WERI-Rb-1 (cell line): ENCODE measurements around the gene LAIR1.
"Not testable (repeated sequence)": the region's sequence is repeated elsewhere in the genome, so short reads cannot be mapped to it uniquely, and the experiment has no call there.

Source experiments
- DNase-seq: peaks from one replicate; pipeline ENCODE4 v3.0.0-alpha.2; 2020
- H3K27ac ChIP-seq: fragments of 250-450 bp; sonication (Bioruptor Pico); 2 replicates; pipeline ENCODE4 v1.5.1; 2020; ENCODE audit warnings: mild to moderate bottlenecking, moderate library complexity
- H3K27me3 ChIP-seq: fragments of 250-450 bp; sonication (Bioruptor Pico); 2 replicates; pipeline ENCODE4 v1.5.1; 2021; ENCODE audit warnings: mild to moderate bottlenecking, low read depth, moderate library complexity; ENCODE audit not compliant: insufficient read depth, severe bottlenecking
- H3K36me3 ChIP-seq: fragments of 250-450 bp; sonication (Bioruptor Pico); 2 replicates; pipeline ENCODE4 v1.5.1; 2020; ENCODE audit warnings: mild to moderate bottlenecking, moderate library complexity
- H3K4me3 ChIP-seq: 2 replicates; pipeline ENCODE4 v1.5.1; 2011; ENCODE audit warnings: low read depth, mild to moderate bottlenecking, control low read depth, low read length
- H3K9me3 ChIP-seq: fragments of 250-450 bp; sonication (Bioruptor Pico); 2 replicates; pipeline ENCODE4 v1.5.1; 2021; ENCODE audit warnings: mild to moderate bottlenecking, moderate library complexity; ENCODE audit not compliant: severe bottlenecking
- CTCF ChIP-seq: IDR thresholded peaks from 2 replicates; pipeline ENCODE4 v1.5.1; 2011; ENCODE audit warnings: low read depth, mild to moderate bottlenecking, control low read depth, inconsistent platforms, low read length

LAIR1 gene

GRCh38 chr19:54373781-54374631 is 9.3 kb upstream of the LAIR1 start:
- TF ChIP-seq CTCF, result no peak
- no peak for DNase-seq
- Histone ChIP-seq H3K27me3 (peaks cover 68% of the 10 kb centered on the region), H3K4me3 (no peak overlapping the region), H3K9me3 (peaks cover 5% of the 10 kb centered on the region), H3K36me3 (no peaks in the 10 kb centered on the region), H3K27ac (no peak overlapping the region)

- H3K27me3 ChIP-seq, result peaks cover 66% of the 10 kb centered on the region
- H3K9me3 ChIP-seq, H3K4me3 ChIP-seq, H3K36me3 ChIP-seq, DNase-seq, H3K27ac ChIP-seq: not testable (repeated sequence)
Measured at GRCh38 chr19:54371453-54371852, 6.7 kb upstream of the LAIR1 start.

GRCh38 chr19:54370434-54370796 is 5.7 kb upstream of the LAIR1 start:
- H3K27ac ChIP-seq, H3K4me3 ChIP-seq, H3K9me3 ChIP-seq, DNase-seq, H3K36me3 ChIP-seq: not testable (repeated sequence)
- peaks cover 66% of the 10 kb centered on the region for H3K27me3 ChIP-seq

GRCh38 chr19:54369688-54370433 is 5.1 kb upstream of the LAIR1 start:
- H3K27ac ChIP-seq, H3K4me3 ChIP-seq, DNase-seq, H3K9me3 ChIP-seq, H3K36me3 ChIP-seq: not testable (repeated sequence)
- H3K27me3 ChIP-seq, result peaks cover 70% of the 10 kb centered on the region

GRCh38 chr19:54369082-54369687 is 4.5 kb upstream of the LAIR1 start:
- peaks cover 5% of the 10 kb centered on the region for H3K9me3 ChIP-seq
- H3K36me3 ChIP-seq, result no peaks in the 10 kb centered on the region
- no peak for DNase-seq
- TF ChIP-seq CTCF, result no peak
- H3K4me3 ChIP-seq, result no peak overlapping the region
- H3K27ac ChIP-seq, result no peak overlapping the region
- peaks cover 72% of the 10 kb centered on the region for H3K27me3 ChIP-seq

- H3K9me3 ChIP-seq, result no peaks in the 10 kb centered on the region
- H3K36me3 ChIP-seq, result no peaks in the 10 kb centered on the region
- DNase-seq, result no peak
- no peak overlapping the region for H3K27ac ChIP-seq
- no peak overlapping the region for H3K4me3 ChIP-seq
- H3K27me3 ChIP-seq, result peaks cover 63% of the 10 kb centered on the region
- no peak for TF ChIP-seq CTCF
Measured at GRCh38 chr19:54366811-54367210, 2.1 kb upstream of the LAIR1 start.

GRCh38 chr19:54365798-54366197 is 1.1 kb upstream of the LAIR1 start:
- H3K27me3 ChIP-seq, result peaks cover 55% of the 10 kb centered on the region
- H3K9me3 ChIP-seq, H3K36me3 ChIP-seq, H3K27ac ChIP-seq, H3K4me3 ChIP-seq, DNase-seq: not testable (repeated sequence)

GRCh38 chr19:54361680-54362422 is 2.9 kb downstream of the LAIR1 start:
- not testable (repeated sequence) for DNase-seq, H3K4me3 ChIP-seq, H3K9me3 ChIP-seq, H3K27ac ChIP-seq, H3K36me3 ChIP-seq
- H3K27me3 ChIP-seq, result peaks cover 42% of the 10 kb centered on the region
